GM20431 (cell line): ENCODE results near the gene PRUNE2.

Experiments used
- in situ Hi-C: fragments of 300-500 bp; cut with MseI, MboI; formaldehyde crosslinking; loops from one replicate; pipeline ENCODE4 v1.15.0; 2020; ENCODE audit warnings: low sequenced_read_pairs; ENCODE audit not compliant: unreplicated experiment

Gene PRUNE2

GRCh38 chr9:76803762-76804161 lies 102.2 kb downstream of the PRUNE2 start:
- in situ Hi-C loops, result loop anchor here (25.0 kb wide), 1 partner anchor 359 kb away; no protein-coding TSS in a partner anchor

- in situ Hi-C loops, result loop anchor here (25.0 kb wide), 1 partner anchor 359 kb away; no protein-coding TSS in a partner anchor
Observed at GRCh38 chr9:76803083-76803482, 102.8 kb downstream of the PRUNE2 start.

- in situ Hi-C loops, result loop anchor here (25.0 kb wide), 1 partner anchor 361 kb away; no protein-coding TSS in a partner anchor
Observed at GRCh38 chr9:76800901-76801300, 105.0 kb downstream of the PRUNE2 start.

GRCh38 chr9:76799473-76799872 lies 106.4 kb downstream of the PRUNE2 start:
- in situ Hi-C loops, result no loop called here

GRCh38 chr9:76798527-76798926 lies 107.4 kb downstream of the PRUNE2 start:
- in situ Hi-C loops, result no loop called here

- in situ Hi-C loops, result no loop called here
Observed at GRCh38 chr9:76796296-76796695, 109.6 kb downstream of the PRUNE2 start.

GRCh38 chr9:76793784-76794431 lies 112.0 kb downstream of the PRUNE2 start:
- in situ Hi-C loops, result no loop called here

- in situ Hi-C loops, result no loop called here
Observed at GRCh38 chr9:76789840-76790239, 116.1 kb downstream of the PRUNE2 start.

- in situ Hi-C loops, result no loop called here
Observed at GRCh38 chr9:76787677-76788076, 118.2 kb downstream of the PRUNE2 start.

- in situ Hi-C loops, result no loop called here
Observed at GRCh38 chr9:76785501-76785900, 120.4 kb downstream of the PRUNE2 start.

GRCh38 chr9:76784881-76785280 lies 121.0 kb downstream of the PRUNE2 start:
- in situ Hi-C loops, result no loop called here

GRCh38 chr9:76772686-76773445 lies 133.0 kb downstream of the PRUNE2 start:
- in situ Hi-C loops, result no loop called here

GRCh38 chr9:76766126-76766525 lies 139.8 kb downstream of the PRUNE2 start:
- in situ Hi-C loops, result no loop called here

GRCh38 chr9:76764138-76764537 lies 141.8 kb downstream of the PRUNE2 start, which contains the start of gene PCA3:
Gene PCA3, plus strand, starts transcription at chr9:76764438.
- in situ Hi-C loops, result no loop called here

GRCh38 chr9:76761448-76761847 lies 144.5 kb downstream of the PRUNE2 start:
- in situ Hi-C loops, result no loop called here

- in situ Hi-C loops, result no loop called here
Observed at GRCh38 chr9:76759732-76760131, 146.2 kb downstream of the PRUNE2 start.

GRCh38 chr9:76758476-76758875 lies 147.4 kb downstream of the PRUNE2 start:
- in situ Hi-C loops, result no loop called here

- in situ Hi-C loops, result no loop called here
Observed at GRCh38 chr9:76756941-76757673, 148.8 kb downstream of the PRUNE2 start.

- in situ Hi-C loops, result no loop called here
Observed at GRCh38 chr9:76756268-76756640, 149.7 kb downstream of the PRUNE2 start.

- in situ Hi-C loops, result no loop called here
Observed at GRCh38 chr9:76751001-76751400, 154.9 kb downstream of the PRUNE2 start.

- in situ Hi-C loops, result no loop called here
Observed at GRCh38 chr9:76744336-76744735, 161.6 kb downstream of the PRUNE2 start.
